CMK (cell line): ENCODE data around the gene ANKRD13A.

Experiments
- DNase-seq: peaks from one replicate; pipeline ENCODE4 v3.0.0-alpha.2; 2010; ENCODE audit warnings: low read depth

The ANKRD13A gene

GRCh38 chr12:109998904-109999648, at the start of gene ANKRD13A:
TSS of gene ANKRD13A (plus strand) at chr12:109999430. CDS start at chr12:109999689, 259 bp downstream.
- DNase-seq, result peak; percentile 93

DNA sequence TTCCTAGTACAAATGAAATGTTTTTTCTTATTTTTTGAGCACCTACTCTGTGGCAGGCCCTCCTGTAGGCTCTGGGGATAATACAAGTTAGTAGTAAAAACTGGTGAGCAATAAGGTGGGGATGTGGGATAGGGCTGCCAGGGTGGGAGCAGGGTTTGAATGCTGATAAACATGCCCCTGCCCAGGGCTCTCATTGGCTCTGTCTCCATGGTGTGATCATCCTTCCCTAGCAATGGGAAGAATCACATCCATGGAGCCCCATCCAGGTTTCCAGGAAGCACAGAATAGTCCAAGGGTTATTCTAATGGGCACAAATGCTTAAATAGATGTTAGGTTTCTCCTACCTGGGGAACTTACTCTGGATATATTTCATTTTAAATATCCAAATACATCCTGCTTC, 48.6 kb upstream of the ANKRD13A start:
- no peak for DNase-seq

DNA sequence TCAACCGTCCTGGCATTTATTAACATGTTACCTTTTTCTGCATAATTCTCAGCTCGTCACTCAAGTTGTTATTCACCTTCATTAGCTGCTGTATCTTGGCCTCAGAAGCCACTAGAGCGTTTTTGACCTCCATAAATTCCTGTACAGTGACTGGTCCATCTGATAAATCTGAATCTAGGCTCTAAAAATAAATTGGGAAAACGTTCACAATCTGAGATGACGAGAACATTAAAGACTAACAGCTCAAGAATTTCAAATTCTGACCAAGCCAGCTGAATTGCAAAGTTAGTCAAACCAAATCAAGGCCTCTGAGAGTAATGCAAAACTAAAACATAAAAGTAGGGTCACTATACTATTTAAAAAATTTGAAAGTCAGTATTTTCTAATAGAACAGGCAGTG, 48.1 kb upstream of the ANKRD13A start:
- DNase-seq, result no peak

DNA sequence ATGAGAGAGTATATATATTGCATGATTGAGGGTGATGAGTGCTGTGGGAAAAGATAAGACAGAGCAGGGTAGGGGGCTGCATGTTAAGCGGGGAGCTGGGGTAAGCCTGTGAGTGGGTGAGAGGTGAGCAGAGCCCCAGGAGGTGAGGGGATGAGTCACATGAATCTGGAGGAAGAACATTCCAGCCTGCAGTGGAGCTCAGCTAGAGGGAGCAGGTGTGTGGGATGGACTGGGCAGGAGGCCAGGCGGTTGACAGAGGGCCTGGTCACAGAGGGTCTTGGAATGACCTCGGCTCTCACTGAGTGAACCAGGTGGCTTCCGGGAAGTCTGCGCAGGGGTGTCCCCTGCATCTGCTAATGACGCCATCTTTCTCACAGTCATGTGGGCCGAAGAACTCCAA, 47.5 kb upstream of the ANKRD13A start:
- DNase-seq, result no peak

DNA sequence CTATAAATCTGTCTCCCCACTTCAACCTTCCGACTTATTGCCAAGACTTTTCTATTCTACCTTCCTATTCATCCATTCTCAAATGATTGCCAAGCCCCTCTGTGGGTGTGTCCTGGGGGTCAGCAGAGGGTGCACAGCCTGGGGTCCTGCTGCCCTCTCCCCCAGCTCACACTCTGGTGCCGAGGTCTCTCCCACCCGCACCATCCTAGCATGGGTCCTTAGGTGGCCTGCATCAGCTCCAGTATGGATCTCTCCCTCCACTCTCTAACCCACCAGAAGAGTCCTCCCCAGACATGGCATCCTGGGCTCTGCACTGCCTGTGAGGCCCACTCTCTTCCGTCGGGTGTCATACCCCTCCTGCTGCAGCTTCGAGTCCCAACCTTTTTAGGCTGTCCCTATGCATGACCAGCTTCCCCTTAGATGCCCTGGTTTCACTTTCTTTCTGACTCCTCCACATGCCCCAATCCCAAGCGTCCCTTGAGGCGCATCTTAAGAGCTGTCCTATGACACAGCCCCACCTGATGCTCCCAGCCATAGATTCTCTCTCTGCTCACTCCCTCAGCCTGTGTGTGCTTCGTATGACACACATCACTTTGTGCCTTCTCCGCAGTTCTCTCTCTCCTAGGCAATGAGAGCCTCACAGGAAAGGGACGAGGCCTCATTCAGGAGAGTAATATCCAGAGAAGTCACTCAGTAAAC, 46.9 kb upstream of the ANKRD13A start:
- DNase-seq, result no peak

- DNase-seq, result no peak
These were observed 46.4 kb upstream of the ANKRD13A start for GRCh38 chr12:109952873-109953272.

GRCh38 chr12:109953656-109954055, 45.6 kb upstream of the ANKRD13A start:
- no peak for DNase-seq

- DNase-seq, result no peak
These were observed 40.9 kb upstream of the ANKRD13A start for GRCh38 chr12:109958374-109958773.

DNA sequence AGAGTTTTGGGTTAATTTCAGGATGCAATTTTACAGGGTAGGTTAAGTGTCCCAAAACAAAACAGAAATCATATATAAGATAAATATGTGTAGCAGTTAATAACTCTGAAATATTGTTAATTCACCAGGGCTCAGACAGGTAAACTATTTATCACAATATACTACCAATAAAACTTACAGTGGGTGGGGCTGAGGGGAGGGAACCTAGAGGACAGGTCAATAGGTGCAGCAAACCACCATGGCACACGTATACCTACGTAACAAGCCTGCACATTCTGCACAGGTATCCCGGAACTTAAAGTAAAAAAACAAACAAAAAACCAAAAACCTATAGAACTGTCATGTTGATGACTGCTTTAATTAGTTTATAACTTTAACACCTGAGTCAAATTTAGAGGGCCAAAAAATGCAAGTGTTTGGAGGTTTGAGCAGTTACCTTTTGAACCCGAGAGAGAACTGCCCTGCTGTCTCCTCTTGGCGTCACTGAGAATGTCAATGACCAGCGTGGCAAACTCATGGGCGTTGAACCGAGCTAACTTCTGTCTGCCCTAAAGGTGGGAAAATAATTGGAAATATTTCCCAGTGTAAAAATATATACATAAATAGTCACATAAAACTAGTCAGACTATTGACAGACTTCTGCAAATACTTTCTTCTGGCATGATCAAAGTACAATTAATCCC, 39.7 kb upstream of the ANKRD13A start:
- DNase-seq, result no peak

DNA sequence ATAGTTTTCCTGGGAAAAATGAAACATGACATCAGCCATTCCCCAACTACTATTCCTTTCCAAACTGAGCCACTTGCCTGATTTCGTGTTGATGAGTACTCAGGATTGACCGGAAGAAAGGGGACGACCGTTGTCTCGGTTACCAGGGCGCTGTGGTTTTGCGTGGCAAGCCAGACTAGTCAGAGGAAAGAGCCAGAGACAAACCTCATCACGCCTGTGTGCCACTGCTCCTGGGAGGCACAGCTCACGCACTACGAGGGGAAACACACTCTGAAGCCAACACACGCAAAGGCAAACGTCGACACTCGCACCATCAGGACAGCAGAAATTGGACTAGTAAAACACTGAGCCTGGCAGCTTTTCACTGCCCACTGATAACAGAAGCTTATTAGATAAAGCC, 38.0 kb upstream of the ANKRD13A start:
- DNase-seq, result no peak

DNA sequence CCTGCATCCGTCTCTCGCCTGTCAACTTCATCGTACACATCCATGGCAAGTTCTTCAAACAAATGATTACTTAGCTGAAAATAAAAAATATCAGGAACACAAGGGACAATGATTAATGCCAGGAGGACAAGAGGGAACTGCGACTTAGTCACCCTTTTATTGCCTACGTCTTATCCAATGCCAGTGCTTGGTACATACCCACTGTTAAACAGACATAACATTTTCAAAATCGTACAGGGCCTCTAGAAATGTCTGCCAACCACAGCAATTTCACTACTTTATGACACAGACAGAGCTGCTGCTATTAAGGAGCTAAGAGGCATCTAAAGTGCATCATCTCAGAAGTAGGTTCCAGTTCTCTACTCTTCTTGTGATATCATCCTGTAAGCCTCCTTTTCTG, 37.6 kb upstream of the ANKRD13A start:
- DNase-seq, result no peak

- DNase-seq, result no peak
These were observed 36.8 kb upstream of the ANKRD13A start for GRCh38 chr12:109962398-109962797.

DNA sequence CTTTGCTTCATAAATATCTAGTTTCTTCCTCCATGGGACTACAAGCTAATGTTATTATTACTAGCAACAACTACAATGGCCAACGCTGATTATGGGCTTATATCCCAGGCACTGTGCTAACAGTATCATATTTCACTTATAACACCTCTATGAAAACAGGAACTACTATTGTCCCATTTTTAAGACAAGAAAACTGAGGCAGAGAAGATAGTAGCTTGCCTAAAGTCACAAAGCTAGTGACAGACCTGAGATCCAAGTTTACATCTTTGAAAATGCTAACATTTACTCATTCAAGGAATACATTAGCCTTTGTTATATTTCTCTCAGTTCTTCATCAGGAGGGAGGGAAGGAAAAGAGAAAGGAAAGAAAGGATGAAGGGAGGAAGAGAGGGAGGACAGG, 35.9 kb upstream of the ANKRD13A start:
- DNase-seq, result no peak

GRCh38 chr12:109963743-109964429, 35.3 kb upstream of the ANKRD13A start:
- DNase-seq, result no peak

- DNase-seq, result no peak
These were observed 32.7 kb upstream of the ANKRD13A start for GRCh38 chr12:109966546-109966945.

DNA sequence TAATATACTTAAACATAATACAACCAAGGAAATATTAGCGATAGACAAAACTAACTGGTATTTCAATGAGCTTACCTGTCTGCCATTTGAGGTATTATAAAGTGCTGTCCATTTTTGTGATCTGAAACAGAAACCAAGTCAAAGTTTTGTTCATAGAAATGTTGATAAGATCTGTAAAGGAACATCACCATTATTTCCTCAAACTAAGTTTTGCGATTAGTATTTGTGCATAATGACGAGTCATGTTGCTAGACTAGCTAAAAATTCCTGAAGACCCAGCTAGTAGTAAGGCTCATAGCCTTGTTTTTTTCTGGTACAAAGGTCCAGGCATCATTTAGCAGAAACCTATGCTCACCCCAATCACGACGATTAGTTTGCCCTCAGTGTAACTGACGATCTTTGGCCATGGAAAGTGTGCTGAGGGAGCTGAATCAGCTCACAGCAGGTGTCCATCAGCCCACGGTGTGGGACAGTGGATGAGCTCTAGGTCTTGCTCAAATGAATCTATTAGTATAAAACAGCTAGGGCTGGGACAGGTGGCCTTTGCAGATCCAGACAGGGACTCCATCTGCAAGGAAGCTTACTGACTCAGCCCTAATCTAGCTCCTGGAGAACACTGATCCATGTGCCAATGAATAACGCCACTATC, 31.7 kb upstream of the ANKRD13A start:
- DNase-seq, result no peak

DNA sequence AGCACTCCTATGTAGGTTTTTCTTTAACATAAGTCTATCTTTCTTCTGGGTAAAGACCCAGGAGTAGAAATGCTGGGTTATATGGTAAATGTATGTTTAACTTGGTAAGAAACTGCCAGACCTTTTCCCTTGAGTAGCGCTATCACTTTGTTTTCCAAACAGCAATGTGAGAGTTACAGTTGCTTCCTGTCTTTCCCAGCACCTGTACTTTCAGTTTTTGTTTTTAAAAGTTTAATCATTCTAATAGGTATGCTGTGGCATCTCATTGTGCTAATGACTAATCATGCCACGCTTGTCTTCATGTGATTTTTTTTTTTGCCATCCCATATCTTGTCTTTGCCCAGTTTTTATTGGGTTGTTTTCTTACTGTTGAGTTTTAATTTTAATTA, 31.2 kb upstream of the ANKRD13A start:
- no peak for DNase-seq

DNA sequence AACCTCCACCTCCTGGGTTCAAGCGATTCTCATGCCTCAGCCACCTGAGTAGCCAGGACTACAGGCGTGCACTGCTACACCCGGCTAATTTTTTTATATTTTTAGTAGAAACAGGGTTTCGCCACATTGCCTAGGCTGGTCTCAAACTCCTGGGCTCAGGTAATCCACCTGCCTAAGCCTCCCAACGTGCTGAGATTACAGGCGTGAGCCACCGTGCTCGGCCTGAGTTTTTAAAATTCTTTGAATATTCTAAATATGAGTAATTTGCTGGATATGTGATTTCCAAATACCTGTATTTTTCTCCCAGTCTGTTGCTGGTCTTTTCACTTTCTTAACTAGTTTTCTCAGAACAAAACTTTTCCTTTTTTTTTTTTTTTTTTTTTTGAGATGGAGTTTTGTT, 30.4 kb upstream of the ANKRD13A start:
- DNase-seq, result no peak

DNA sequence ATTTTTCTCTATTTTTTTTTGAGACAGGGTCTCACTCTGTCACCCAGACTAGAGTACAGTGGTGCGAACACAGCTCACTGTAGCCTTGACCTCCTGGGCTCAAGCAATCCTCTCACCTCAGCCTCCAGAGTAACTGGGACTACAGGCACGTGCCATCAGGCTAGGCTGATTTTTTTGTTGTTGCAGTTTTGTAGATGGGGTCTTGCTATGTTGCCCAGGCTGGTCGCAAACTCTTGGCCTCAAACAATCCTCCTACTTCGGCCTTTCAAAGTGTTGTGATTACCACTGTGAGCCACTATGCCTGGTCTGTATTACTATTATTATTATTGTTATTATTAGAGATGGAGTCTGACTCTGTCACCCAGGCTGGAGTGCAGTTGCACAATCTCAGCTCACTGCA, 26.4 kb upstream of the ANKRD13A start:
- no peak for DNase-seq

GRCh38 chr12:109981311-109981710, 17.9 kb upstream of the ANKRD13A start:
- DNase-seq, result no peak

DNA sequence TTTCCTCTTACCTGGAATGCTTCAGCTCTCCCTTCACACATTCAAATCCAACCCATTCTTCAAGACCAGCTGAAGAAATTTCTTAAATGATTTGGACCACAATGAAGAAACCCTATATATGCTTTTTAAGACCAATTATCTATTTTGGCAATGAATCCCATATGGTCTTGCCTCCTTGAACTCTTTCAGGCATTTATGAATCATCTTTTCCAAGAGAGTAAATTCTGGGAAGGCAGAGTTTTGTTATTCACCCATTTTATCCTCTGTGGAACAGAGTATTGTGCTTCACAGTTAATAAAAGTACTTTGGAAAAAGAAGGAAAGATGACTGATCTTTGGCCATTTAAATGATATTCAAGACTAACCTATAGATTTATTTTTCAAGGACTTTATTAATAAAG, 17.0 kb upstream of the ANKRD13A start:
- no peak for DNase-seq
